OCI-LY3 (cell line): ENCODE data around the gene CLDN16.

Experiments used
- H2AFZ ChIP-seq: fragments of 200-600, 300-600 bp; shearing (Covaris generic); 2 replicates; pipeline ENCODE4 v1.6.0; 2014; ENCODE audit warnings: antibody characterized with exemption, low read depth, low read length
- H3K27ac ChIP-seq: fragments of 200-600, 300-600 bp; sonication (generic); 2 replicates; pipeline ENCODE4 v1.5.1; 2014; ENCODE audit warnings: mild to moderate bottlenecking, low read length, moderate library complexity, mixed read lengths
- H3K27me3 ChIP-seq: fragments of 200-600, 300-600 bp; sonication (generic); 2 replicates; pipeline ENCODE4 v1.6.1; 2014; ENCODE audit warnings: low read depth, low read length, mixed read lengths
- H3K36me3 ChIP-seq: fragments of 200-600, 300-600 bp; sonication (generic); replicated peaks from 2 replicates; pipeline ENCODE3; 2014; ENCODE audit warnings: low read depth, low read length, mixed read lengths
- H3K4me1 ChIP-seq: fragments of 300-600, 200-600 bp; sonication (generic); 2 replicates; pipeline ENCODE4 v1.6.1; 2014; ENCODE audit warnings: low read length, mixed read lengths
- H3K4me2 ChIP-seq: fragments of 200-600, 300-600 bp; sonication (generic); 2 replicates; pipeline ENCODE4 v1.6.1; 2014; ENCODE audit warnings: low read length, mixed read lengths
- H3K4me3 ChIP-seq: fragments of 300-600, 200-600 bp; sonication (generic); 2 replicates; pipeline ENCODE4 v1.5.1; 2014; ENCODE audit warnings: antibody characterized with exemption, mild to moderate bottlenecking, low read length, moderate library complexity
- H3K79me2 ChIP-seq: fragments of 300-600, 200-600 bp; shearing (Covaris generic); 2 replicates; pipeline ENCODE4 v1.6.1; 2014; ENCODE audit warnings: mild to moderate bottlenecking, low read length, mixed read lengths
- H3K9ac ChIP-seq: fragments of 300-600, 200-600 bp; shearing (Covaris generic); 2 replicates; pipeline ENCODE4 v1.6.0; 2014; ENCODE audit warnings: mild to moderate bottlenecking, low read length, moderate library complexity
- H3K9me3 ChIP-seq: fragments of 200-600, 300-600 bp; shearing (Covaris generic); 2 replicates; pipeline ENCODE4 v1.6.1; 2014; ENCODE audit warnings: low read length, mixed read lengths; ENCODE audit not compliant: insufficient read depth
- H4K20me1 ChIP-seq: fragments of 200-600, 300-600 bp; sonication (generic); 2 replicates; pipeline ENCODE4 v1.6.1; 2016; ENCODE audit warnings: low read length, mixed read lengths; ENCODE audit not compliant: insufficient read depth
- EZH2phosphoT487 ChIP-seq: fragments of 200-600 bp; shearing (Covaris generic); IDR thresholded peaks from 2 replicates; pipeline ENCODE4 v1.6.1; 2018; ENCODE audit warnings: antibody characterized with exemption, mixed run types, low read depth
- TF ChIP-seq, protein P1 (sequence below): fragments of 200-600, 300-600 bp; sonication (generic); IDR thresholded peaks from 2 replicates; pipeline ENCODE4 v1.5.1; 2014; ENCODE audit warnings: antibody characterized with exemption, low read length, low read depth

CLDN16 gene

DNA sequence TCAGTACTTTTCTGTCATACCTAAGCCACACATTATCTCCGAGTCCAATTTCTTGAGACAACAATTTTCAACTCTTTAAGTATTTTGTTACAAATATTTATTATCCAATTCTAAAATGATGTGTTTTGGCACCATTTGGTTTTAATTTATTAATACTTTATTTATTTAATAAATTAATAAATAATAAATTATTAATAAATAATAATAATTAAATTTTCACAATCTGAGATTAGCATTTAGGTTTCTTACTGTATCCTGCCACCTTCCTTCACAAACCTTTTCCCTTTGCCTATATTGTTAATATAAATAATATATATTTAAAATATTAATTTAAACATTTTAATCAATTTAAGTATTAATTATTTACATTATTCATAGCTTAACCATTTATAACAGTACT lies 37.9 kb downstream of the CLDN16 start:
- no peaks in the 10 kb centered on the region for H3K9me3 ChIP-seq
- H3K9ac ChIP-seq = no peak overlapping the region
- no peaks in the 10 kb centered on the region for H4K20me1 ChIP-seq
- H3K27ac ChIP-seq = no peak overlapping the region
- H3K4me2 ChIP-seq = no peak overlapping the region
- no peaks in the 10 kb centered on the region for H3K79me2 ChIP-seq
- TF ChIP-seq, protein P1, sequence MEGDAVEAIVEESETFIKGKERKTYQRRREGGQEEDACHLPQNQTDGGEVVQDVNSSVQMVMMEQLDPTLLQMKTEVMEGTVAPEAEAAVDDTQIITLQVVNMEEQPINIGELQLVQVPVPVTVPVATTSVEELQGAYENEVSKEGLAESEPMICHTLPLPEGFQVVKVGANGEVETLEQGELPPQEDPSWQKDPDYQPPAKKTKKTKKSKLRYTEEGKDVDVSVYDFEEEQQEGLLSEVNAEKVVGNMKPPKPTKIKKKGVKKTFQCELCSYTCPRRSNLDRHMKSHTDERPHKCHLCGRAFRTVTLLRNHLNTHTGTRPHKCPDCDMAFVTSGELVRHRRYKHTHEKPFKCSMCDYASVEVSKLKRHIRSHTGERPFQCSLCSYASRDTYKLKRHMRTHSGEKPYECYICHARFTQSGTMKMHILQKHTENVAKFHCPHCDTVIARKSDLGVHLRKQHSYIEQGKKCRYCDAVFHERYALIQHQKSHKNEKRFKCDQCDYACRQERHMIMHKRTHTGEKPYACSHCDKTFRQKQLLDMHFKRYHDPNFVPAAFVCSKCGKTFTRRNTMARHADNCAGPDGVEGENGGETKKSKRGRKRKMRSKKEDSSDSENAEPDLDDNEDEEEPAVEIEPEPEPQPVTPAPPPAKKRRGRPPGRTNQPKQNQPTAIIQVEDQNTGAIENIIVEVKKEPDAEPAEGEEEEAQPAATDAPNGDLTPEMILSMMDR = no peak
- TF ChIP-seq EZH2phosphoT487 = no peak
- H3K4me1 ChIP-seq = peaks cover 14% of the 10 kb centered on the region
- H3K36me3 ChIP-seq = no peaks in the 10 kb centered on the region
- H3K27me3 ChIP-seq = no peaks in the 10 kb centered on the region
- no peak overlapping the region for H2AFZ ChIP-seq
- no peak overlapping the region for H3K4me3 ChIP-seq

DNA sequence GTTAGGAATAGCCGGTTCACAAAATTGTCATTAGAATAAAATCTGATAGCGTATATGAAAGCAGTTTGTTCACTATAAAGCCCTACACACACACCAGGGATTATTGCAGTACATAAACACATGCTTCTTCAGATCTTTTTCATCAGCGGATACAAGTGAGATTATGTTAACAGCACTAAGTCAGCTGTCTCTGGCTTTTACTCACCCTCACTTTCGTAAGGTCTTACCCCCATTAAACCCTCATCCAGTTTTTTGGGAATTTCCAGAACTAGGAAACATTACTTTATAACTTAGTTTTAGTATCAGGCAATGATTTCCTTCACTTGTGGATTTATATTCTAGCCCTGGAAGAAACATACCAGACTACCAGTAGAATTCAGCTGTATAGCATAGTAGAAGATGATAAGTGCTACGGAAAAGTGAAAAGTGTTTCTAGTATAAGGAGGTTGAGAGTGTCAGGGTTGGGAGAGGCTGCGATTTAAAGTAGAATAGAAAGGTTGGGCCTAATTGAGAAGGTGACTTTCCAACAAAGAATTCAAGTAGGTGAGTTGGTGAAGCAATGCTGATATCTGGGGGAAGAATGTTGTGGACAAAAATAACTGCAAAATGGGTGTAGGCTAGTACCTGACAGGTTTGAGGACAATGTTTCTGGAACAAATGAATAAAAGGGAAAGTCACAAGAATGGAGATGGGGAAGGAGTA lies 39.0 kb downstream of the CLDN16 start:
- Histone ChIP-seq H2AFZ (no peak overlapping the region), H3K79me2 (no peaks in the 10 kb centered on the region), H3K36me3 (no peaks in the 10 kb centered on the region), H3K4me2 (no peak overlapping the region), H3K9ac (no peak overlapping the region), H3K9me3 (no peaks in the 10 kb centered on the region), H3K27ac (no peak overlapping the region), H3K27me3 (no peaks in the 10 kb centered on the region), H4K20me1 (no peaks in the 10 kb centered on the region), H3K4me3 (no peak overlapping the region), H3K4me1 (peaks cover 14% of the 10 kb centered on the region)
- TF ChIP-seq EZH2phosphoT487 = no peak
- TF ChIP-seq, protein P1 = no peak

DNA sequence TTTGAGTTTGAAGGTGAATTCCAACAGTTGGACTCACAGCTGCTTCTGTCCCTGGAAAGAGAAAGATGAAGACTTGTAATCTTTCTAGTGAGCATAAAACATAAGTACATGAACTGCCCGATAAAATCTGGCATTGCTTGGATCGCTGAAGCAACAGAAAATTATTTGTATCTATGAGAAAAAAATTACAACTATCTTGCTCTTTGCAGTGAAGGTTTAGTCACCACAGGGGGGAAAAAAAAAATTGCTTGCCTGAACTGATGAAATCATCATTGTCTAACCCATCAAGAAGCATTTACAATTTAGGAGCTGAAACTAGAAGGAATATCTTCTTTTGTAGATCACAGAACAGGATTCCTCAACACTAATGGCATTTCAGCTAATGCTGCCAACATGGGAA lies 41.7 kb downstream of the CLDN16 start:
- H2AFZ ChIP-seq = no peak overlapping the region
- no peak for TF ChIP-seq EZH2phosphoT487
- TF ChIP-seq, protein P1 = no peak
- H3K4me3 ChIP-seq = no peak overlapping the region

DNA sequence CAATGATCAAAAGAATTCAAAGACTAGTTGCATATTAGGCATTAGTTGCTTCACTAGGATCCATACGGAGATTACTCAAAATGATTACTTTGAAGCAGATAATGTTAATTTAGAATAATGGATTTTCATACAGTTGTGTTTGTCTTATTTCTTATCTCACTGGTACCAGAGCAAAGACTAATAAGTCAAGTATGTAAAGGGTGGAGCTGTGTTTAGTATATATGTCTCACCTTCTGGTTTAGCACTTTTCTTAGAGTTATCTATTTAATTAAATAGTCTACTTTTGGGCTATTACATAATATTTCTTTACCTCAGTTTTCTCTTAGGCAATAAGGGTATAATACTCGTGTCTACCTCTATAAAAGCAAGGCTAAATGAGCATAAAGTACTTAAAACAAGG lies 42.9 kb downstream of the CLDN16 start:
- Histone ChIP-seq H3K9ac (no peak overlapping the region), H3K27me3 (no peaks in the 10 kb centered on the region), H2AFZ (no peak overlapping the region), H3K4me3 (no peak overlapping the region), H4K20me1 (no peaks in the 10 kb centered on the region), H3K4me1 (no peaks in the 10 kb centered on the region), H3K4me2 (no peak overlapping the region), H3K27ac (no peak overlapping the region), H3K36me3 (no peaks in the 10 kb centered on the region), H3K9me3 (no peaks in the 10 kb centered on the region), H3K79me2 (no peaks in the 10 kb centered on the region)
- no peak for TF ChIP-seq EZH2phosphoT487
- TF ChIP-seq, protein P1 = no peak

More for the DNA sequence above, 41.7 kb downstream of the CLDN16 start:
- H3K36me3 ChIP-seq = no peaks in the 10 kb centered on the region
- H3K9ac ChIP-seq = no peak overlapping the region
- H3K4me2 ChIP-seq = no peak overlapping the region
- H3K9me3 ChIP-seq = no peaks in the 10 kb centered on the region
- peaks cover 8% of the 10 kb centered on the region for H3K4me1 ChIP-seq
- H3K27me3 ChIP-seq = no peaks in the 10 kb centered on the region
- no peak overlapping the region for H3K27ac ChIP-seq
- no peaks in the 10 kb centered on the region for H3K79me2 ChIP-seq
- no peaks in the 10 kb centered on the region for H4K20me1 ChIP-seq
